ENCODE measurements around the gene TMEM89. TPM values are rescaled to one million over a fixed set of nuclear protein-coding genes. Genes with fewer than 3 reads are reported as not detected.

The TMEM89 gene
- total and polyA plus RNA-seq, 2 of the 13 experiments (the other 11 are each of a cell fraction or from before 2014, with no cell fraction given) = 0.31 to 0.59 TPM

DNA sequence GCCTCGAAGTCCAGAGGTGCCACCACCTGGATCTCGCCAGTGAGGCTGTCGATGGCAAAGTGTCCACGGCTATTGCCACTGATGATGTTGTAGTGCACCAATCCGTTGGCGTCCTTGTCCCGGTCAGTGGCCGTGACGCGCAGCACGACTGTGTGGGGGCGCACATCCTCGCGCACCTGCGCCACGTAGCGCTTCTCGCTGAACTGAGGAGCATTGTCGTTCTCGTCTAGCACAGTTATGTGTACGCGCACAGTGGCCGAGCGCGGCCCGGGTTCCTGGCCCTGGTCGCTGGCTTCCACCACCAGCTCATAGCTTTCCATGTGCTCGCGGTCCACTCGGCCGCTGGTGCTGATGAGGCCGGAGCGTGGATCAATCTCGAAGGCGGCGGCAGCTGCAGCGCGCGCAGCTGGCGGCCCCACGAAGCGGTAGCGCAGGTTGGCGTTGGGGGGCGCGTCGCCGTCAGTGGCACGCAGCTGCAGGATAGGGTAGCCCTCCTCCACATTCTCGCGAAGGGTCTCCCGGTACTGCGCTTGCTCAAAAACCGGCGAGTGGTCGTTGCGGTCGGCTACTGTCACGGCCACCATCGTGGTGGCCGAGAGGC, 39.3 kb upstream of the TMEM89 start:
- FAIRE-seq = no peak
- TF ChIP-seq DNMT1 (CRISPR knock-in tag; IDR thresholded peaks at IDR 0.05) = 0 out of 2 replicates have a peak, but pooled peaks have one; percentile 53
- TF ChIP-seq FOXA3 (CRISPR knock-in tag; IDR thresholded peaks at IDR 0.05) = no peak

DNA sequence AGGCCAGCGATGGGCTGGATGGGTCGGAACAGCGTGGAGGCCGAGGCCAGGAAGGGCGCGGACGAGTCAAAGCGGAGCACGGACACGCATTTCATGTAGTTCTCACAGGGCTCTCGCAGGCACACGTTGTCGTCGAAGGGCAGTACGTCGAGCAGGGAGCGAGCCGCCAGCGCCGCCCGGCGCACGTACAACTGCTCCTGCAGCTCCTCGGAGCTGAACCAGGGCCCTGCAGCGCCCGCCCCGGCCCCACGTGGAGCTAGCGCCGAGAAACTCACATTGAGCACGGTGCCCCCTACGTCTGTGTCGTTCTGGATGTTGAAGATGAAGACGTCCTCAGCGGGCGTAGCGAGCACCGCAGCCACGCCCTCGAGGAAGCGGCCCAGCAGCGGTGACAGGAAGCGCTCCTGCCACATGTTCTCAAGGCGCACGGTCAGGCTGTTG, 35.3 kb upstream of the TMEM89 start:
- in situ Hi-C loops (cut with HindIII; ENCODE audit: extremely low pct_ligation_motif_present, low pct_unique_long_range_greater_than_20kb) = no loop called here
- Histone ChIP-seq H3K27me3 (ENCODE audit: control insufficient read depth in 1 of 2, insufficient read depth in 2 of 2, low read length in 2 of 2) (no peaks in the 10 kb centered on the region), H3K79me2 (ENCODE audit: insufficient read depth, low read length) (no peaks in the 10 kb centered on the region), H3K9ac (ENCODE audit: insufficient read depth, low read depth, low read length) (no peak overlapping the region), H4K20me1 (ENCODE audit: insufficient read depth, low read length) (peaks cover 6% of the 10 kb centered on the region), H3K4me1 (ENCODE audit: insufficient read depth, low read length) (peaks cover 17% of the 10 kb centered on the region), H2AFZ (ENCODE audit: low read length) (no peak overlapping the region), H3K36me3 (replicated peaks in 1 of 2; ENCODE audit: control insufficient read depth in 1 of 2, insufficient read depth in 2 of 2, low read length in 2 of 2) (peaks cover 1 to 3% of the 10 kb centered on the region in 2 experiments; a peak in 2 of 5 replicates), H3K4me2 (ENCODE audit: low read depth, low read length) (no peak overlapping the region), H3K9me3 (ENCODE audit: low read length) (no peaks in the 10 kb centered on the region), H3K4me3 (replicated peaks in 1 of 3; ENCODE audit: insufficient read depth in 1 of 3, low read depth in 2 of 3, low read length in 3 of 3) (no peak overlapping the region), H3K27ac (ENCODE audit: extremely low read length, insufficient read depth, low read length) (no peak overlapping the region)
- ATAC-seq (no peak), DNase-seq (ENCODE audit: low spot score) (no peak), FAIRE-seq (no peak)
- no peak for TF ChIP-seq FOXJ3 (CRISPR knock-in tag; IDR thresholded peaks at IDR 0.05; ENCODE audit: borderline replicate concordance)
- TF ChIP-seq, protein P1, sequence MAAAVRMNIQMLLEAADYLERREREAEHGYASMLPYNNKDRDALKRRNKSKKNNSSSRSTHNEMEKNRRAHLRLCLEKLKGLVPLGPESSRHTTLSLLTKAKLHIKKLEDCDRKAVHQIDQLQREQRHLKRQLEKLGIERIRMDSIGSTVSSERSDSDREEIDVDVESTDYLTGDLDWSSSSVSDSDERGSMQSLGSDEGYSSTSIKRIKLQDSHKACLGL (CRISPR knock-in tag; IDR thresholded peaks at IDR 0.05) = no peak
- intact Hi-C loops (cut with micrococcal nuclease; ENCODE audit: unreplicated experiment) = no loop called here
- ChIA-PET POLR2A (interaction anchor here (1.3 to 3.9 kb wide), 2 partner anchors 21 to 33 kb away, joined by 5 to 10 read pairs; partner anchors contain the start of gene SLC26A6), CTCF (ENCODE audit: low intra/inter-chr PET ratio, low total read pairs) (no interaction called here)
- no TSS peak for BruUV-seq (replicated peaks)
- 95% methylated on average over 33 of the region's 45 CpGs for WGBS (ENCODE audit: low lambda C conversion rate)

More for the DNA sequence above, 39.3 kb upstream of the TMEM89 start:
- peaks cover 1 to 3% of the 10 kb centered on the region in 2 experiments; a peak in 2 of 5 replicates for H3K36me3 ChIP-seq (replicated peaks in 1 of 2; ENCODE audit: control insufficient read depth in 1 of 2, insufficient read depth in 2 of 2, low read length in 2 of 2)
- H3K79me2 ChIP-seq (ENCODE audit: insufficient read depth, low read length) = no peaks in the 10 kb centered on the region
- no TSS peak for BruUV-seq (replicated peaks)
- H3K4me2 ChIP-seq (ENCODE audit: low read depth, low read length) = peak overlapping the region; percentile 67
- H3K27me3 ChIP-seq (ENCODE audit: control insufficient read depth in 1 of 2, insufficient read depth in 2 of 2, low read length in 2 of 2) = no peaks in the 10 kb centered on the region
- no peaks in the 10 kb centered on the region for H3K9me3 ChIP-seq (ENCODE audit: low read length)
- H3K4me3 ChIP-seq (replicated peaks in 1 of 3; ENCODE audit: insufficient read depth in 1 of 3, low read depth in 2 of 3, low read length in 3 of 3) = peak overlapping the region in 2 of 3 experiments; percentile 47 to 77; a peak in 4 of 6 replicates
- ChIA-PET POLR2A (interaction anchor here (1.2 to 4.0 kb wide), 5 partner anchors 26 to 104 kb away, joined by 4 to 40 read pairs (median 10); partner anchors contain the start of genes PFKFB4, SLC26A6 and TMEM89), CTCF (ENCODE audit: low intra/inter-chr PET ratio, low total read pairs) (no interaction called here)
- intact Hi-C loops (cut with micrococcal nuclease; ENCODE audit: unreplicated experiment) = no loop called here
- peaks cover 21% of the 10 kb centered on the region for H3K4me1 ChIP-seq (ENCODE audit: insufficient read depth, low read length)
- no peak overlapping the region for H2AFZ ChIP-seq (ENCODE audit: low read length)
- peaks cover 6% of the 10 kb centered on the region for H4K20me1 ChIP-seq (ENCODE audit: insufficient read depth, low read length)
- in situ Hi-C loops (cut with HindIII; ENCODE audit: extremely low pct_ligation_motif_present, low pct_unique_long_range_greater_than_20kb) = no loop called here
- H3K9ac ChIP-seq (ENCODE audit: insufficient read depth, low read depth, low read length) = no peak overlapping the region
- DNase-seq (ENCODE audit: low spot score) (no peak), ATAC-seq (no peak)
- no peak overlapping the region for H3K27ac ChIP-seq (ENCODE audit: extremely low read length, insufficient read depth, low read length)
- WGBS (ENCODE audit: low lambda C conversion rate) = 90% methylated on average over 32 of the region's 61 CpGs
